SK-N-SH treated with all-trans-retinoic acid at 6 μM for 48 hours (cell line): ENCODE data around the gene SELENON.

Experiments used
- ARNTL ChIP-seq: fragments of 450-650 bp; formaldehyde crosslinking; IDR thresholded peaks from 2 replicates; pipeline ENCODE4 v1.5.0; 2020; ENCODE audit warnings: low read depth, mild to moderate bottlenecking, moderate library complexity, borderline replicate concordance
- ISL1 ChIP-seq: fragments of 250-450 bp; sonication (Bioruptor Pico); IDR thresholded peaks from 2 replicates; pipeline ENCODE4 v2.1.2; 2022; ENCODE audit warnings: mild to moderate bottlenecking, moderate library complexity
- ZC3H10 ChIP-seq: fragments of 250-450 bp; sonication (Bioruptor Pico); IDR thresholded peaks from 2 replicates; pipeline ENCODE4 v1.5.1; 2021; ENCODE audit warnings: mild to moderate bottlenecking, moderate library complexity
- ZFP3 ChIP-seq: fragments of 250-450 bp; sonication (Bioruptor Pico); IDR thresholded peaks from 2 replicates; pipeline ENCODE4 v1.5.0; 2020; ENCODE audit warnings: mild to moderate bottlenecking, moderate library complexity
- ZFP30 ChIP-seq: fragments of 450-650 bp; formaldehyde crosslinking; IDR thresholded peaks from 2 replicates; pipeline ENCODE4 v1.5.0; 2022; ENCODE audit warnings: mild to moderate bottlenecking, moderate library complexity
- TF ChIP-seq, protein P1 (sequence below): fragments of 250-450 bp; sonication (Bioruptor Pico); IDR thresholded peaks from 2 replicates; pipeline ENCODE4 v1.5.1; 2020; ENCODE audit warnings: low read depth, mild to moderate bottlenecking, moderate library complexity
- TF ChIP-seq, protein P2 (sequence below): fragments of 250-450 bp; sonication (Bioruptor Pico); IDR thresholded peaks from 2 replicates; pipeline ENCODE4 v1.5.0; 2020; ENCODE audit warnings: mild to moderate bottlenecking, moderate library complexity
- TF ChIP-seq, protein P3 (sequence below): fragments of 250-450 bp; sonication (Bioruptor Pico); IDR thresholded peaks from 2 replicates; pipeline ENCODE4 v1.8.0; 2021; ENCODE audit warnings: low read depth, mild to moderate bottlenecking, moderate library complexity, borderline replicate concordance
- TF ChIP-seq, protein P4 (sequence below): fragments of 250-450 bp; sonication (Bioruptor Pico); IDR thresholded peaks from 2 replicates; pipeline ENCODE4 v1.8.0; 2020; ENCODE audit warnings: mild to moderate bottlenecking, moderate library complexity, borderline replicate concordance

DNA sequence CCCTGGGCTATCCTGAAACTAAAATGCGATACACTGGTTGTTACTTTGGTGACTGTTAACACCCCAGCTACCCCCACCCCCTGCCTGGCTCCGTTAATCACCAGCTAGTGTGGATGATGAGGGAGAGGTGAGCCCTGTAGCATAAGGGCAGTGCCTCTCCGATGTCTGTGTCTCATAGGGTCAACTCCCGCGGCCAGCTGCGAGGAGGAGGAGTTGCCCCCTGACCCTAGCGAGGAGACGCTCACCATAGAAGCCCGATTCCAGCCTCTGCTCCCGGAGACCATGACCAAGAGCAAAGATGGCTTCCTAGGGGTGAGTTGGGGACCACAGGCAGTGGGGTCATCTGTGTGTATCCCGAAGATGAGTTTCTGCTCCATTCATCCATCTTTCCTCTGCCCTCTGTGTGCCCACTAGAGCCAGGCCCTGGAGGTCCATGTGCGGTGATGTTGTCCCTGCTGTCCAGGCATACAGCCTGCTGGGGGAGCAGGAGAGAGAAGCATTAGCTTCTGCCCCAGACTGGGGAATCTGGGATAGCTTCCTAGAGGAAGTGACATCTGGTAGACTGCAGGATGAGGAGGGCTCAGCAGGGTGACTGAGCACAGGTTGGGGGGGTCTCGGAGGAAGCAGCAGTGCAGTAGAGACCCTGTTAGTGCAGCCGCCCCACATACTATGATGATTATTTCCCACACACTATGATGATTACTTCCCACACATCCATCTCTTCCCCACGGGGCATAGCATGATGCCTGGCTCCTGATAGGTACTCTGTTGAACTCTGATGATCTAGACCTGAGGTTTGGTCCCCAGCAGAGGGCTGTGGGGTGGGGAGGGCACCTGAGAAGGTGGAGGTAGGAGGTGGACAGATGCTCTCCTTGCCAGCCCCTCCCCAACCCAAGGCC is 5.2 kb downstream of the SELENON start:
- TF ChIP-seq, protein P1, sequence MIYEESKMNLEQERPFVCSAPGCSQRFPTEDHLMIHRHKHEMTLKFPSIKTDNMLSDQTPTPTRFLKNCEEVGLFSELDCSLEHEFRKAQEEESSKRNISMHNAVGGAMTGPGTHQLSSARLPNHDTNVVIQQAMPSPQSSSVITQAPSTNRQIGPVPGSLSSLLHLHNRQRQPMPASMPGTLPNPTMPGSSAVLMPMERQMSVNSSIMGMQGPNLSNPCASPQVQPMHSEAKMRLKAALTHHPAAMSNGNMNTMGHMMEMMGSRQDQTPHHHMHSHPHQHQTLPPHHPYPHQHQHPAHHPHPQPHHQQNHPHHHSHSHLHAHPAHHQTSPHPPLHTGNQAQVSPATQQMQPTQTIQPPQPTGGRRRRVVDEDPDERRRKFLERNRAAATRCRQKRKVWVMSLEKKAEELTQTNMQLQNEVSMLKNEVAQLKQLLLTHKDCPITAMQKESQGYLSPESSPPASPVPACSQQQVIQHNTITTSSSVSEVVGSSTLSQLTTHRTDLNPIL (CRISPR knock-in tag), result no peak
- TF ChIP-seq, protein P2, sequence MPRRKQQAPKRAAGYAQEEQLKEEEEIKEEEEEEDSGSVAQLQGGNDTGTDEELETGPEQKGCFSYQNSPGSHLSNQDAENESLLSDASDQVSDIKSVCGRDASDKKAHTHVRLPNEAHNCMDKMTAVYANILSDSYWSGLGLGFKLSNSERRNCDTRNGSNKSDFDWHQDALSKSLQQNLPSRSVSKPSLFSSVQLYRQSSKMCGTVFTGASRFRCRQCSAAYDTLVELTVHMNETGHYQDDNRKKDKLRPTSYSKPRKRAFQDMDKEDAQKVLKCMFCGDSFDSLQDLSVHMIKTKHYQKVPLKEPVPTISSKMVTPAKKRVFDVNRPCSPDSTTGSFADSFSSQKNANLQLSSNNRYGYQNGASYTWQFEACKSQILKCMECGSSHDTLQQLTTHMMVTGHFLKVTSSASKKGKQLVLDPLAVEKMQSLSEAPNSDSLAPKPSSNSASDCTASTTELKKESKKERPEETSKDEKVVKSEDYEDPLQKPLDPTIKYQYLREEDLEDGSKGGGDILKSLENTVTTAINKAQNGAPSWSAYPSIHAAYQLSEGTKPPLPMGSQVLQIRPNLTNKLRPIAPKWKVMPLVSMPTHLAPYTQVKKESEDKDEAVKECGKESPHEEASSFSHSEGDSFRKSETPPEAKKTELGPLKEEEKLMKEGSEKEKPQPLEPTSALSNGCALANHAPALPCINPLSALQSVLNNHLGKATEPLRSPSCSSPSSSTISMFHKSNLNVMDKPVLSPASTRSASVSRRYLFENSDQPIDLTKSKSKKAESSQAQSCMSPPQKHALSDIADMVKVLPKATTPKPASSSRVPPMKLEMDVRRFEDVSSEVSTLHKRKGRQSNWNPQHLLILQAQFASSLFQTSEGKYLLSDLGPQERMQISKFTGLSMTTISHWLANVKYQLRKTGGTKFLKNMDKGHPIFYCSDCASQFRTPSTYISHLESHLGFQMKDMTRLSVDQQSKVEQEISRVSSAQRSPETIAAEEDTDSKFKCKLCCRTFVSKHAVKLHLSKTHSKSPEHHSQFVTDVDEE (CRISPR knock-in tag), result no peak
- TF ChIP-seq, protein P3, sequence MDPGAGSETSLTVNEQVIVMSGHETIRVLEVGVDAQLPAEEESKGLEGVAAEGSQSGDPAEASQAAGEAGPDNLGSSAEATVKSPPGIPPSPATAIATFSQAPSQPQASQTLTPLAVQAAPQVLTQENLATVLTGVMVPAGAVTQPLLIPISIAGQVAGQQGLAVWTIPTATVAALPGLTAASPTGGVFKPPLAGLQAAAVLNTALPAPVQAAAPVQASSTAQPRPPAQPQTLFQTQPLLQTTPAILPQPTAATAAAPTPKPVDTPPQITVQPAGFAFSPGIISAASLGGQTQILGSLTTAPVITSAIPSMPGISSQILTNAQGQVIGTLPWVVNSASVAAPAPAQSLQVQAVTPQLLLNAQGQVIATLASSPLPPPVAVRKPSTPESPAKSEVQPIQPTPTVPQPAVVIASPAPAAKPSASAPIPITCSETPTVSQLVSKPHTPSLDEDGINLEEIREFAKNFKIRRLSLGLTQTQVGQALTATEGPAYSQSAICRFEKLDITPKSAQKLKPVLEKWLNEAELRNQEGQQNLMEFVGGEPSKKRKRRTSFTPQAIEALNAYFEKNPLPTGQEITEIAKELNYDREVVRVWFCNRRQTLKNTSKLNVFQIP (CRISPR knock-in tag), result no peak
- TF ChIP-seq ZFP30 (CRISPR knock-in tag) (no peak), ZFP3 (no peak), ARNTL (CRISPR knock-in tag) (no peak), ZC3H10 (CRISPR knock-in tag) (no peak), ISL1 (CRISPR knock-in tag) (no peak)
- TF ChIP-seq, protein P4, sequence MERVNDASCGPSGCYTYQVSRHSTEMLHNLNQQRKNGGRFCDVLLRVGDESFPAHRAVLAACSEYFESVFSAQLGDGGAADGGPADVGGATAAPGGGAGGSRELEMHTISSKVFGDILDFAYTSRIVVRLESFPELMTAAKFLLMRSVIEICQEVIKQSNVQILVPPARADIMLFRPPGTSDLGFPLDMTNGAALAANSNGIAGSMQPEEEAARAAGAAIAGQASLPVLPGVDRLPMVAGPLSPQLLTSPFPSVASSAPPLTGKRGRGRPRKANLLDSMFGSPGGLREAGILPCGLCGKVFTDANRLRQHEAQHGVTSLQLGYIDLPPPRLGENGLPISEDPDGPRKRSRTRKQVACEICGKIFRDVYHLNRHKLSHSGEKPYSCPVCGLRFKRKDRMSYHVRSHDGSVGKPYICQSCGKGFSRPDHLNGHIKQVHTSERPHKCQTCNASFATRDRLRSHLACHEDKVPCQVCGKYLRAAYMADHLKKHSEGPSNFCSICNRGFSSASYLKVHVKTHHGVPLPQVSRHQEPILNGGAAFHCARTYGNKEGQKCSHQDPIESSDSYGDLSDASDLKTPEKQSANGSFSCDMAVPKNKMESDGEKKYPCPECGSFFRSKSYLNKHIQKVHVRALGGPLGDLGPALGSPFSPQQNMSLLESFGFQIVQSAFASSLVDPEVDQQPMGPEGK (CRISPR knock-in tag), result no peak
